Measurements from ENCODE around the gene PCDHGB6. TPM values are rescaled to one million over a fixed set of nuclear protein-coding genes. Genes with fewer than 3 reads are reported as not detected.
"Not testable (repeated sequence)": the region's sequence is repeated elsewhere in the genome, so short reads cannot be mapped to it uniquely, and the experiment has no call there.

Gene PCDHGB6
- total and polyA plus RNA-seq, 8 donors: 0.63 to 4.0 (median 2.3) TPM

GRCh38 chr5:141382469-141383294, 25.1 kb upstream of the PCDHGB6 start, which contains the start of gene PCDHGA7:
Gene PCDHGA7, plus strand, starts transcription at chr5:141382742. Its CDS starts 158 bp downstream, at chr5:141382900.
- intact Hi-C loops (cut with DNase I): loop anchor here in 1 of 3 donors (10.0 kb wide), 1 partner anchor 228 kb away; the partner anchor contains the start of gene PCDHB6
- TF ChIP-seq CTCF (IDR thresholded peaks at IDR 0.05): no peak
- ATAC-seq (peak in 1 of 4 donors; percentile 49), FAIRE-seq (no peak), DNase-seq (no peak)
- Histone ChIP-seq H3K27ac (no peak within 1 kb of the TSS), H3K27me3 (no peaks in the 10 kb centered on the region), H3K4me1 (no peaks in the 10 kb centered on the region), H3K4me3 (peak within 1 kb of the TSS in 2 of 4 donors; percentile 8 to 17), H3K36me3 (no peaks in the 10 kb centered on the region), H3K9me3 (peaks cover 0 to 20% (median 0%) of the 10 kb centered on the region in 4 donors)
- WGBS, 2 donors: 11 to 14% methylated on average over 37 of the region's 37 CpGs

GRCh38 chr5:141383345-141383744, 24.5 kb upstream of the PCDHGB6 start:
- DNase-seq (no peak), FAIRE-seq (no peak), ATAC-seq (no peak)
- WGBS, 2 donors: 24 to 33% methylated on average over 21 of the region's 21 CpGs
- H3K4me3 ChIP-seq: peak overlapping the region in 2 of 4 donors; percentile 8 to 17
- intact Hi-C loops (cut with DNase I): loop anchor here in 1 of 3 donors (10.0 kb wide), 1 partner anchor 229 kb away; the partner anchor contains the start of gene PCDHB6
- H3K27ac ChIP-seq: no peak overlapping the region
- no peaks in the 10 kb centered on the region for H3K4me1 ChIP-seq
- H3K9me3 ChIP-seq: peaks cover 0 to 21% (median 0%) of the 10 kb centered on the region in 4 donors
- H3K27me3 ChIP-seq: no peaks in the 10 kb centered on the region
- H3K36me3 ChIP-seq: no peaks in the 10 kb centered on the region
- TF ChIP-seq CTCF (IDR thresholded peaks at IDR 0.05): no peak

GRCh38 chr5:141384471-141385267, 23.2 kb upstream of the PCDHGB6 start:
- 36 to 44% methylated on average over 39 to 43 of the region's 43 CpGs for WGBS, 2 donors
- Histone ChIP-seq H3K4me3 (no peak overlapping the region), H3K27me3 (no peaks in the 10 kb centered on the region), H3K27ac (no peak overlapping the region), H3K4me1 (no peaks in the 10 kb centered on the region), H3K9me3 (peaks cover 0 to 35% (median under 1%) of the 10 kb centered on the region in 4 donors), H3K36me3 (no peaks in the 10 kb centered on the region)
- intact Hi-C loops (cut with DNase I): loop anchor here in 1 of 3 donors (10.0 kb wide), 1 partner anchor 230 kb away; the partner anchor contains the start of gene PCDHB6
- FAIRE-seq (no peak), DNase-seq (no peak), ATAC-seq (no peak)
- TF ChIP-seq CTCF (IDR thresholded peaks at IDR 0.05): no peak

GRCh38 chr5:141387557-141388311, 20.1 kb upstream of the PCDHGB6 start, which contains the start of gene PCDHGB4:
Gene PCDHGB4, plus strand, starts transcription at chr5:141387698. Its CDS starts 187 bp downstream, at chr5:141387885.
- H3K27me3 ChIP-seq, H3K36me3 ChIP-seq, FAIRE-seq, H3K4me1 ChIP-seq, DNase-seq, H3K27ac ChIP-seq: not testable (repeated sequence)
- intact Hi-C loops (cut with DNase I): loop anchor here in 1 of 3 donors (10.0 kb wide), 1 partner anchor 233 kb away; the partner anchor contains the start of gene PCDHB6
- 6 to 10% methylated on average over 17 to 21 of the region's 40 CpGs for WGBS, 2 donors
- peak within 1 kb of the TSS in 1 of 4 donors; percentile 7 for H3K4me3 ChIP-seq
- ATAC-seq: peak; percentile 60 to 94 (median 82)
- peaks cover 0 to 34% (median 2%) of the 10 kb centered on the region in 4 donors for H3K9me3 ChIP-seq

All from pancreas (tissue), 10 donors.